HG03196 (cell line): ENCODE results near the gene KICS2.

ENCODE experiments used
- ATAC-seq: cut with Tn5 transposase; IDR thresholded peaks from one replicate; pipeline ENCODE4 v1.9.1; 2021; ENCODE audit not compliant: unreplicated experiment

The KICS2 gene

GRCh38 chr12:64175254-64175945, 46.7 kb downstream of the KICS2 start:
- ATAC-seq = no peak

- no peak for ATAC-seq
Measured at GRCh38 chr12:64173456-64173855, 48.6 kb downstream of the KICS2 start.
